Activated CD8-positive, alpha-beta T cell treated with anti-CD3 and anti-CD28 coated beads for 36 hours (primary cell): ENCODE measurements around the gene PPA2. TPM values are rescaled to one million over a fixed set of nuclear protein-coding genes. Genes with fewer than 3 reads are reported as not detected.

Source experiments
- ATAC-seq: fragments of 200-7000 bp; cut with Tn5 transposase; one replicate; pipeline ENCODE4 v1.10.0; 2021; ENCODE audit warnings: mild to moderate bottlenecking, moderate library complexity
- CTCF ChIA-PET: fragments of 350-600 bp; sonication (Branson Sonifier 250); formaldehyde crosslinking; loops from one replicate; lab custom pipeline; 2021; ENCODE audit warnings: antibody characterized with exemption; lab: Charles Lee
- POLR2A ChIA-PET: fragments of 350-600 bp; sonication (Branson Sonifier 250); formaldehyde crosslinking; loops from one replicate; lab custom pipeline; 2021; ENCODE audit warnings: antibody characterized with exemption; lab: Charles Lee
- DNase-seq: peaks from one replicate; pipeline ENCODE4 v3.0.0-alpha.2; 2020
- H3K27ac Mint-ChIP-seq: one replicate; pipeline ENCODE4 v1.8.0; 2021; ENCODE audit warnings: mild to moderate bottlenecking, mixed read lengths
- H3K27me3 Mint-ChIP-seq: one replicate; pipeline ENCODE4 v1.8.0; 2021; ENCODE audit warnings: mixed read lengths
- H3K36me3 Mint-ChIP-seq: one replicate; pipeline ENCODE4 v1.8.0; 2021; ENCODE audit warnings: low read depth, mixed read lengths
- H3K4me1 Mint-ChIP-seq: one replicate; pipeline ENCODE4 v1.8.0; 2021; ENCODE audit warnings: low read depth, mixed read lengths
- H3K4me3 Mint-ChIP-seq: one replicate; pipeline ENCODE4 v1.8.0; 2021; ENCODE audit warnings: mild to moderate bottlenecking, moderate library complexity, mixed read lengths
- H3K9me3 Mint-ChIP-seq: one replicate; pipeline ENCODE4 v1.8.0; 2021; ENCODE audit warnings: mixed read lengths
- CTCF ChIP-seq: fragments of 200-600 bp; IDR thresholded peaks from one replicate; pipeline ENCODE4 v1.8.0; 2022; ENCODE audit warnings: antibody characterized with exemption, mild to moderate bottlenecking
- intact Hi-C: fragments of 100-400 bp; cut with micrococcal nuclease; formaldehyde crosslinking; loops from one replicate; pipeline ENCODE4 v1.10.0; 2022
- total RNA-seq, 2 experiments: library from RNA; stranded (reverse); gene quantifications; one replicate each; pipeline ENCODE4 v1.2.3, GENCODE V29; 2021

PPA2 gene
- total RNA-seq, 2 experiments from 2014 or later: 114 to 117 TPM

- no peak for TF ChIP-seq CTCF
- H3K4me3 Mint-ChIP-seq: no peak overlapping the region
- no peaks in the 10 kb centered on the region for H3K27me3 Mint-ChIP-seq
- intact Hi-C loops: no loop called here
- H3K4me1 Mint-ChIP-seq: no peaks in the 10 kb centered on the region
- ChIA-PET CTCF (interaction anchor here (1.3 kb wide), 1 partner anchor 11 kb away, joined by 3 read pairs; no protein-coding TSS in a partner anchor), POLR2A (no interaction called here)
- no peaks in the 10 kb centered on the region for H3K9me3 Mint-ChIP-seq
- no peak overlapping the region for H3K27ac Mint-ChIP-seq
- ATAC-seq: peak; percentile 42
- no peak for DNase-seq
- no peaks in the 10 kb centered on the region for H3K36me3 Mint-ChIP-seq
Measured at GRCh38 chr4:105345838-105346237, 128.0 kb downstream of the PPA2 start.

GRCh38 chr4:105345358-105345757, 128.5 kb downstream of the PPA2 start:
- ChIA-PET POLR2A (no interaction called here), CTCF (no interaction called here)
- no peak for ATAC-seq
- Mint-ChIP-seq H3K4me1 (no peaks in the 10 kb centered on the region), H3K27ac (no peak overlapping the region), H3K36me3 (peaks cover under 1% of the 10 kb centered on the region), H3K4me3 (no peak overlapping the region), H3K27me3 (no peaks in the 10 kb centered on the region), H3K9me3 (no peaks in the 10 kb centered on the region)
- no peak for TF ChIP-seq CTCF
- DNase-seq: no peak
- intact Hi-C loops: no loop called here

- intact Hi-C loops: no loop called here
- Mint-ChIP-seq H3K27ac (no peak overlapping the region), H3K27me3 (no peaks in the 10 kb centered on the region), H3K9me3 (no peaks in the 10 kb centered on the region), H3K4me1 (no peaks in the 10 kb centered on the region), H3K36me3 (peaks cover 1% of the 10 kb centered on the region), H3K4me3 (no peak overlapping the region)
- ChIA-PET POLR2A (no interaction called here), CTCF (no interaction called here)
- DNase-seq (no peak), ATAC-seq (no peak)
- TF ChIP-seq CTCF: no peak
Measured at GRCh38 chr4:105344141-105344540, 129.7 kb downstream of the PPA2 start.

GRCh38 chr4:105343146-105343931, 130.5 kb downstream of the PPA2 start:
- ATAC-seq (no peak), DNase-seq (no peak)
- Mint-ChIP-seq H3K27me3 (no peaks in the 10 kb centered on the region), H3K4me3 (no peak overlapping the region), H3K9me3 (no peaks in the 10 kb centered on the region), H3K36me3 (peaks cover 3% of the 10 kb centered on the region), H3K4me1 (no peaks in the 10 kb centered on the region), H3K27ac (no peak overlapping the region)
- no peak for TF ChIP-seq CTCF
- intact Hi-C loops: no loop called here
- CTCF ChIA-PET: interaction anchor here (0.7 kb wide), 1 partner anchor 25 kb away, joined by 3 read pairs; no protein-coding TSS in a partner anchor
- POLR2A ChIA-PET: no interaction called here

GRCh38 chr4:105329081-105329480, 144.8 kb downstream of the PPA2 start:
- no peak for TF ChIP-seq CTCF
- ATAC-seq (no peak), DNase-seq (no peak)
- ChIA-PET CTCF (no interaction called here), POLR2A (no interaction called here)
- Mint-ChIP-seq H3K4me3 (no peak overlapping the region), H3K27me3 (no peaks in the 10 kb centered on the region), H3K9me3 (no peaks in the 10 kb centered on the region), H3K36me3 (no peaks in the 10 kb centered on the region), H3K4me1 (peaks cover 13% of the 10 kb centered on the region), H3K27ac (no peak overlapping the region)
- intact Hi-C loops: no loop called here
